ENCODE results near the gene NEDD4L. TPM values are rescaled to one million over a fixed set of nuclear protein-coding genes. Genes with fewer than 3 reads are reported as not detected.

Gene NEDD4L
- total RNA-seq, 2 experiments from 2014 or later: 11.2 to 13.7 TPM

GRCh38 chr18:58191626-58192025 lies 147.6 kb downstream of the NEDD4L start:
- H3K4me1 ChIP-seq (ENCODE audit: insufficient read depth, low read length): peaks cover 12% of the 10 kb centered on the region
- H3K9me3 ChIP-seq (ENCODE audit: control insufficient read depth in 1 of 2, insufficient read depth in 1 of 2, low read length in 2 of 2): peaks cover 0 to 3% of the 10 kb centered on the region in 2 experiments
- no peak overlapping the region for H3K27ac ChIP-seq (ENCODE audit: low read depth in 1 of 2, low read length in 2 of 2)
- Mint-ChIP-seq H3K4me1 (ENCODE audit: low read depth) (peaks cover 20% of the 10 kb centered on the region), H3K9me3 (no peaks in the 10 kb centered on the region), H3K27ac (no peak overlapping the region), H3K36me3 (ENCODE audit: low read depth) (no peaks in the 10 kb centered on the region), H3K27me3 (peaks cover 26% of the 10 kb centered on the region), H3K4me3 (no peak overlapping the region)
- CTCF ChIA-PET: interaction anchor here (1.2 kb wide), 1 partner anchor 11 kb away, joined by 3 read pairs; no protein-coding TSS in a partner anchor
- DNase-seq (no peak), ATAC-seq (ENCODE audit: poor library complexity) (no peak)
- no peak overlapping the region for H3K4me3 ChIP-seq (ENCODE audit: low read length)
- no peaks in the 10 kb centered on the region for H3K36me3 ChIP-seq (ENCODE audit: insufficient read depth, low read length)
- POLR2A ChIA-PET: no interaction called here
- intact Hi-C loops (cut with DNase I, micrococcal nuclease): no loop called here
- H3K27me3 ChIP-seq (ENCODE audit: control insufficient read depth in 1 of 2, insufficient read depth in 2 of 2, low read length in 2 of 2): peaks cover 3 to 5% of the 10 kb centered on the region in 2 experiments
- no peak for TF ChIP-seq CTCF (IDR thresholded peaks at IDR 0.05)

GRCh38 chr18:58192519-58192918 lies 148.5 kb downstream of the NEDD4L start:
- ChIA-PET CTCF (no interaction called here), POLR2A (no interaction called here)
- DNase-seq (no peak), ATAC-seq (ENCODE audit: poor library complexity) (no peak)
- Mint-ChIP-seq H3K4me3 (no peak overlapping the region), H3K27me3 (peaks cover 23% of the 10 kb centered on the region), H3K36me3 (ENCODE audit: low read depth) (no peaks in the 10 kb centered on the region), H3K9me3 (no peaks in the 10 kb centered on the region), H3K4me1 (ENCODE audit: low read depth) (peaks cover 20% of the 10 kb centered on the region), H3K27ac (no peak overlapping the region)
- no peak for TF ChIP-seq CTCF (IDR thresholded peaks at IDR 0.05)
- Histone ChIP-seq H3K4me1 (ENCODE audit: insufficient read depth, low read length) (peaks cover 12% of the 10 kb centered on the region), H3K27ac (ENCODE audit: low read depth in 1 of 2, low read length in 2 of 2) (no peak overlapping the region), H3K27me3 (ENCODE audit: control insufficient read depth in 1 of 2, insufficient read depth in 2 of 2, low read length in 2 of 2) (peaks cover 3 to 5% of the 10 kb centered on the region in 2 experiments), H3K36me3 (ENCODE audit: insufficient read depth, low read length) (no peaks in the 10 kb centered on the region), H3K4me3 (ENCODE audit: low read length) (no peak overlapping the region), H3K9me3 (ENCODE audit: control insufficient read depth in 1 of 2, insufficient read depth in 1 of 2, low read length in 2 of 2) (peaks cover 0 to 3% of the 10 kb centered on the region in 2 experiments)
- intact Hi-C loops (cut with DNase I, micrococcal nuclease): no loop called here

GRCh38 chr18:58194028-58194427 lies 150.0 kb downstream of the NEDD4L start:
- Mint-ChIP-seq H3K4me1 (ENCODE audit: low read depth) (peaks cover 20% of the 10 kb centered on the region), H3K27ac (no peak overlapping the region), H3K4me3 (no peak overlapping the region), H3K36me3 (ENCODE audit: low read depth) (no peaks in the 10 kb centered on the region), H3K27me3 (peaks cover 19% of the 10 kb centered on the region), H3K9me3 (no peaks in the 10 kb centered on the region)
- ATAC-seq (ENCODE audit: poor library complexity) (no peak), DNase-seq (no peak)
- no peak for TF ChIP-seq CTCF (IDR thresholded peaks at IDR 0.05)
- peaks cover 12% of the 10 kb centered on the region for H3K4me1 ChIP-seq (ENCODE audit: insufficient read depth, low read length)
- intact Hi-C loops (cut with DNase I, micrococcal nuclease): no loop called here
- ChIA-PET POLR2A (no interaction called here), CTCF (interaction anchor here (1.1 kb wide), 1 partner anchor 13 kb away, joined by 3 read pairs; no protein-coding TSS in a partner anchor)
- peaks cover 0 to 3% of the 10 kb centered on the region in 2 experiments for H3K9me3 ChIP-seq (ENCODE audit: control insufficient read depth in 1 of 2, insufficient read depth in 1 of 2, low read length in 2 of 2)
- peaks cover 3 to 5% of the 10 kb centered on the region in 2 experiments for H3K27me3 ChIP-seq (ENCODE audit: control insufficient read depth in 1 of 2, insufficient read depth in 2 of 2, low read length in 2 of 2)
- H3K4me3 ChIP-seq (ENCODE audit: low read length): no peak overlapping the region
- no peaks in the 10 kb centered on the region for H3K36me3 ChIP-seq (ENCODE audit: insufficient read depth, low read length)
- H3K27ac ChIP-seq (ENCODE audit: low read depth in 1 of 2, low read length in 2 of 2): no peak overlapping the region

Data from CD4-positive, alpha-beta T cell (primary cell).